GM19397 (cell line): ENCODE data around the gene HSPA6.
A peak's percentile ranks its signal among the peaks of the same experiment; 100 is the strongest.
"Not testable (repeated sequence)": the region's sequence is repeated elsewhere in the genome, so short reads cannot be mapped to it uniquely, and the experiment has no call there.

Experiments
- ATAC-seq: cut with Tn5 transposase; IDR thresholded peaks from one replicate; pipeline ENCODE4 v1.9.1; 2021; ENCODE audit warnings: mild to moderate bottlenecking, moderate library complexity; ENCODE audit not compliant: unreplicated experiment

Gene HSPA6

GRCh38 chr1:161523817-161524741 lies at the start of gene HSPA6:
HSPA6 (plus strand) TSS chr1:161524540; CDS start chr1:161524659, 119 bp downstream.
- peak; percentile 63 for ATAC-seq

GRCh38 chr1:161477711-161478110 lies 46.6 kb upstream of the HSPA6 start:
- not testable (repeated sequence) for ATAC-seq

GRCh38 chr1:161478985-161479384 lies 45.4 kb upstream of the HSPA6 start:
- no peak for ATAC-seq

- ATAC-seq: no peak
Observed at GRCh38 chr1:161480381-161481035, 43.8 kb upstream of the HSPA6 start.

- ATAC-seq: no peak
Observed at GRCh38 chr1:161481624-161482392, 42.5 kb upstream of the HSPA6 start.

GRCh38 chr1:161482610-161483009 lies 41.7 kb upstream of the HSPA6 start:
- no peak for ATAC-seq

GRCh38 chr1:161483361-161483760 lies 41.0 kb upstream of the HSPA6 start:
- no peak for ATAC-seq

- ATAC-seq: no peak
Observed at GRCh38 chr1:161484613-161485012, 39.7 kb upstream of the HSPA6 start.

GRCh38 chr1:161486806-161487741 lies 37.3 kb upstream of the HSPA6 start:
- no peak for ATAC-seq

- ATAC-seq: no peak
Observed at GRCh38 chr1:161491472-161491871, 32.9 kb upstream of the HSPA6 start.

- no peak for ATAC-seq
Observed at GRCh38 chr1:161492827-161493226, 31.5 kb upstream of the HSPA6 start.

- ATAC-seq: no peak
Observed at GRCh38 chr1:161494091-161494735, 30.1 kb upstream of the HSPA6 start.

GRCh38 chr1:161495490-161495889 lies 28.9 kb upstream of the HSPA6 start:
- no peak for ATAC-seq

- ATAC-seq: no peak
Observed at GRCh38 chr1:161497961-161498360, 26.4 kb upstream of the HSPA6 start.

GRCh38 chr1:161498646-161499045 lies 25.7 kb upstream of the HSPA6 start:
- no peak for ATAC-seq

GRCh38 chr1:161499099-161500039 lies 25.0 kb upstream of the HSPA6 start:
- ATAC-seq: no peak

- no peak for ATAC-seq
Observed at GRCh38 chr1:161501234-161501633, 23.1 kb upstream of the HSPA6 start.

- no peak for ATAC-seq
Observed at GRCh38 chr1:161502181-161502580, 22.2 kb upstream of the HSPA6 start.
